OCI-LY7 (cell line): ENCODE measurements around the gene ZBTB20. TPM values are rescaled to one million over a fixed set of nuclear protein-coding genes. Genes with fewer than 3 reads are reported as not detected.

Experiments
- BruUV-seq: library from RNA; stranded (reverse); fragments of 400-500 nt; replicated peaks from 2 replicates; lab custom pipeline; 2021; lab: Mats Ljungman, UMichigan
- CTCF ChIA-PET: fragments of 300-600 bp; sonication (Branson Sonifier 250); formaldehyde crosslinking; loops from one replicate; lab custom pipeline; 2022; ENCODE audit warnings: antibody characterized with exemption; ENCODE audit not compliant: unreplicated experiment; lab: Charles Lee
- POLR2A ChIA-PET: fragments of 300-600 bp; sonication (Branson Sonifier 250); formaldehyde crosslinking; loops from one replicate; lab custom pipeline; 2022; ENCODE audit warnings: antibody characterized with exemption; lab: Charles Lee
- DNase-seq: peaks from one replicate; pipeline ENCODE4 v3.0.0-alpha.2; 2015; ENCODE audit warnings: low spot score
- H2AFZ ChIP-seq: fragments of 200-600 bp; sonication (generic), shearing (Covaris generic); 2 replicates; pipeline ENCODE4 v1.6.1; 2014; ENCODE audit warnings: mild to moderate bottlenecking, antibody characterized with exemption, low read length, moderate library complexity
- H3K27ac ChIP-seq: fragments of 200-600 bp; sonication (generic); 2 replicates; pipeline ENCODE4 v1.5.1; 2014; ENCODE audit warnings: mixed run types, low read depth, mild to moderate bottlenecking, moderate library complexity, low read length, inconsistent platforms; ENCODE audit not compliant: poor library complexity, severe bottlenecking
- H3K36me3 ChIP-seq: fragments of 200-600 bp; sonication (generic); 2 replicates; pipeline ENCODE4 v1.6.1; 2014; ENCODE audit warnings: mild to moderate bottlenecking, antibody characterized with exemption, low read length, moderate library complexity, mixed read lengths; ENCODE audit not compliant: insufficient read depth
- H3K4me1 ChIP-seq: fragments of 200-600 bp; sonication (generic); 2 replicates; pipeline ENCODE4 v1.5.1; 2014; ENCODE audit warnings: mild to moderate bottlenecking, low read length; ENCODE audit not compliant: insufficient read depth, poor library complexity, severe bottlenecking
- H3K4me2 ChIP-seq: fragments of 200-600 bp; sonication (generic); 2 replicates; pipeline ENCODE4 v1.6.1; 2014; ENCODE audit warnings: mild to moderate bottlenecking, low read length
- H3K4me3 ChIP-seq: fragments of 200-600 bp; sonication (generic); 2 replicates; pipeline ENCODE4 v1.5.1; 2014; ENCODE audit warnings: mild to moderate bottlenecking, low read depth, low read length; ENCODE audit not compliant: poor library complexity, severe bottlenecking
- H3K79me2 ChIP-seq: fragments of 200-600 bp; sonication (generic); 2 replicates; pipeline ENCODE4 v1.6.1; 2016; ENCODE audit warnings: low read depth, mild to moderate bottlenecking, low read length, moderate library complexity, mixed read lengths; ENCODE audit not compliant: insufficient read depth
- H3K9me2 ChIP-seq: fragments of 200-600 bp; sonication (generic); 2 replicates; pipeline ENCODE4 v1.6.1; 2016; ENCODE audit warnings: mild to moderate bottlenecking, low read length, mixed read lengths; ENCODE audit not compliant: insufficient read depth
- H3K9me3 ChIP-seq: fragments of 200-600 bp; sonication (generic); 2 replicates; pipeline ENCODE4 v1.6.1; 2014; ENCODE audit warnings: mild to moderate bottlenecking, mixed run types, low read length, mixed read lengths
- H4K20me1 ChIP-seq: fragments of 200-600 bp; sonication (generic); 2 replicates; pipeline ENCODE4 v1.6.1; 2014; ENCODE audit warnings: mild to moderate bottlenecking, antibody characterized with exemption, low read length, moderate library complexity, mixed read lengths; ENCODE audit not compliant: insufficient read depth
- CTCF ChIP-seq: fragments of 200-600 bp; sonication (generic); conservative IDR thresholded peaks from 2 replicates; pipeline ENCODE4 v1.5.1; 2014; ENCODE audit warnings: mild to moderate bottlenecking, antibody characterized with exemption, low read length, moderate library complexity, mixed read lengths
- EZH2phosphoT487 ChIP-seq: fragments of 200-600 bp; sonication (generic); IDR thresholded peaks from 2 replicates; pipeline ENCODE4 v1.6.1; 2018; ENCODE audit warnings: low read depth, borderline replicate concordance, mild to moderate bottlenecking, mixed run types, antibody characterized with exemption, low read length, moderate library complexity, mixed read lengths
- intact Hi-C: fragments of 100-400 bp; cut with micrococcal nuclease; formaldehyde crosslinking; loops from one replicate; pipeline ENCODE4 v1.10.0; 2022; ENCODE audit not compliant: unreplicated experiment
- total RNA-seq, 2 experiments: library from RNA; depleted of rRNA in 1 of 2; stranded (reverse); fragments of >200 nt in 1 of 2; shearing (Covaris generic) in 1 of 2; gene quantifications; 2 replicates each; pipeline ENCODE4 v1.2.3, GENCODE V29; 2014 to 2022

ZBTB20 gene
- total RNA-seq, 2 experiments from 2014 or later: 5.5 to 11.8 TPM

GRCh38 chr3:114582929-114583328, 564.2 kb downstream of the ZBTB20 start:
- BruUV-seq: no TSS peak
- no peak overlapping the region for H3K4me2 ChIP-seq
- CTCF ChIA-PET: no interaction called here

GRCh38 chr3:114572364-114573062, 574.6 kb downstream of the ZBTB20 start:
- Histone ChIP-seq H3K9me3 (no peaks in the 10 kb centered on the region), H3K9me2 (no peaks in the 10 kb centered on the region), H3K4me1 (no peaks in the 10 kb centered on the region), H3K4me3 (no peak overlapping the region), H3K36me3 (no peaks in the 10 kb centered on the region), H2AFZ (no peak overlapping the region), H3K27ac (no peak overlapping the region), H4K20me1 (no peaks in the 10 kb centered on the region), H3K79me2 (no peaks in the 10 kb centered on the region), H3K4me2 (no peak overlapping the region)
- no peak for DNase-seq
- no TSS peak for BruUV-seq
- TF ChIP-seq EZH2phosphoT487: no peak
- no peak for TF ChIP-seq CTCF
- ChIA-PET POLR2A (no interaction called here), CTCF (no interaction called here)
- intact Hi-C loops: no loop called here

More at GRCh38 chr3:114582929-114583328, 564.2 kb downstream of the ZBTB20 start:
- Histone ChIP-seq H3K27ac (no peak overlapping the region), H3K9me2 (no peaks in the 10 kb centered on the region), H3K79me2 (no peaks in the 10 kb centered on the region), H3K4me1 (no peaks in the 10 kb centered on the region), H3K36me3 (no peaks in the 10 kb centered on the region), H3K9me3 (no peaks in the 10 kb centered on the region), H2AFZ (no peak overlapping the region), H3K4me3 (no peak overlapping the region), H4K20me1 (no peaks in the 10 kb centered on the region)
- POLR2A ChIA-PET: no interaction called here
- TF ChIP-seq CTCF: no peak
- TF ChIP-seq EZH2phosphoT487: no peak
- intact Hi-C loops: no loop called here
- DNase-seq: no peak

- intact Hi-C loops: no loop called here
- ChIA-PET POLR2A (interaction anchor here (1.0 kb wide), 1 partner anchor 13 kb away, joined by 3 read pairs; no protein-coding TSS in a partner anchor), CTCF (no interaction called here)
- no peak overlapping the region for H3K4me2 ChIP-seq
- no peak for DNase-seq
- no peak overlapping the region for H3K27ac ChIP-seq
- TF ChIP-seq CTCF (no peak), EZH2phosphoT487 (no peak)
- no peaks in the 10 kb centered on the region for H3K36me3 ChIP-seq
- no peaks in the 10 kb centered on the region for H3K79me2 ChIP-seq
- no peaks in the 10 kb centered on the region for H3K4me1 ChIP-seq
- H3K9me3 ChIP-seq: no peaks in the 10 kb centered on the region
- H4K20me1 ChIP-seq: no peaks in the 10 kb centered on the region
- H2AFZ ChIP-seq: no peak overlapping the region
- H3K4me3 ChIP-seq: no peak overlapping the region
- H3K9me2 ChIP-seq: no peaks in the 10 kb centered on the region
- no TSS peak for BruUV-seq
Measured at GRCh38 chr3:114571363-114571762, 575.7 kb downstream of the ZBTB20 start.
